ENCODE results near the gene CFD.
"Not testable (repeated sequence)": the region's sequence is repeated elsewhere in the genome, so short reads cannot be mapped to it uniquely, and the experiment has no call there.

The CFD gene

DNA sequence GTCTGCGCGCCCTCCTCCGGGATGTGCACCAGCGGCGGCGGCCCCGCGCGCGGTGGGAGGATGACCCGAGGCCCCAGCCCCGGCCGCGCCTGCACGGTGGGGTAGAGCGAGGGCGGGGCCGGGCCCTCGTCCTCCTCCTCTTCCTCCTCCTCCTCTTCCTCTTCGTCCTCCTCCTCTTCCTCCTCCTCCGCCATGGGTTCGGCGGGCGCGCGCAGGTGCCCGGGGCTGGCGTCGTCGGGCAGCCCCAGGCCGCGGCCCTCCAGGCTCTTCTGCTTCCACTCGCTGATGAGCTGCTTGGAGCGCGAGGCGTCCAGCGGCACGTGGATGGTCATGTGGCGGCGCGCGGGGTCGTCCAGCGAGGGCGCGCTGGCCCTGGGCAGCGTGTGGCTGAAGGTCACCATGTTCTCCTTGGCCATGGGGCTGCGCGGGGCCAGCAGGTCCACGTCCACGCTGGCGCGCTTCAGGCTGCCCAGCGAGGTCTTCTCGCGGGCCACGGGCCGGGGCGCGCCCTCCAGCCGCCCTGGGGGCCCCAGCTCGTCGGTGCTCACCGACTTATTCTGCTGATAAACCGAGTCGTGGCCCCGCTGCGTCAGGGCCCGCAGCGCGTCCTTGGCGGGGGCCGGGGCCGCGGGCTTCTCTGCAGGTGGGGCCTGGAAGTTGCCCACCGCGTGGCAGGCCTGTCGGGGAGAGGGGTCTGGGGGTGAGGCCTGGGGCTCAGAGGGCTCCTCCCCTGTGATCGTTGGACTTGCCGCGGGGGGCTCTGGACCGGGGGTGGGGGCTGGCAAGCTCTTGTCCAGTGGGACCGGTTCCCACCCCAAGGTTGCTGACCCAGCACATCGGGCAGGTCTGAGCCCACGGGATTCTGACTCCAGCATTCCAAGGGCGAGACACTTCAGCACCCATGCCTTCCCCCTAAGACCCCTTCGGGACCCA, 46.0 kb upstream of the CFD start:
- H3K27ac ChIP-seq, result no peak overlapping the region
- TF ChIP-seq, protein P1, sequence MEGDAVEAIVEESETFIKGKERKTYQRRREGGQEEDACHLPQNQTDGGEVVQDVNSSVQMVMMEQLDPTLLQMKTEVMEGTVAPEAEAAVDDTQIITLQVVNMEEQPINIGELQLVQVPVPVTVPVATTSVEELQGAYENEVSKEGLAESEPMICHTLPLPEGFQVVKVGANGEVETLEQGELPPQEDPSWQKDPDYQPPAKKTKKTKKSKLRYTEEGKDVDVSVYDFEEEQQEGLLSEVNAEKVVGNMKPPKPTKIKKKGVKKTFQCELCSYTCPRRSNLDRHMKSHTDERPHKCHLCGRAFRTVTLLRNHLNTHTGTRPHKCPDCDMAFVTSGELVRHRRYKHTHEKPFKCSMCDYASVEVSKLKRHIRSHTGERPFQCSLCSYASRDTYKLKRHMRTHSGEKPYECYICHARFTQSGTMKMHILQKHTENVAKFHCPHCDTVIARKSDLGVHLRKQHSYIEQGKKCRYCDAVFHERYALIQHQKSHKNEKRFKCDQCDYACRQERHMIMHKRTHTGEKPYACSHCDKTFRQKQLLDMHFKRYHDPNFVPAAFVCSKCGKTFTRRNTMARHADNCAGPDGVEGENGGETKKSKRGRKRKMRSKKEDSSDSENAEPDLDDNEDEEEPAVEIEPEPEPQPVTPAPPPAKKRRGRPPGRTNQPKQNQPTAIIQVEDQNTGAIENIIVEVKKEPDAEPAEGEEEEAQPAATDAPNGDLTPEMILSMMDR (conservative IDR thresholded peaks at IDR 0.05), result no peak

GRCh38 chr19:814152-815078, 45.0 kb upstream of the CFD start:
- TF ChIP-seq, protein P1 (conservative IDR thresholded peaks at IDR 0.05), result no peak
- no peak overlapping the region for H3K27ac ChIP-seq

DNA sequence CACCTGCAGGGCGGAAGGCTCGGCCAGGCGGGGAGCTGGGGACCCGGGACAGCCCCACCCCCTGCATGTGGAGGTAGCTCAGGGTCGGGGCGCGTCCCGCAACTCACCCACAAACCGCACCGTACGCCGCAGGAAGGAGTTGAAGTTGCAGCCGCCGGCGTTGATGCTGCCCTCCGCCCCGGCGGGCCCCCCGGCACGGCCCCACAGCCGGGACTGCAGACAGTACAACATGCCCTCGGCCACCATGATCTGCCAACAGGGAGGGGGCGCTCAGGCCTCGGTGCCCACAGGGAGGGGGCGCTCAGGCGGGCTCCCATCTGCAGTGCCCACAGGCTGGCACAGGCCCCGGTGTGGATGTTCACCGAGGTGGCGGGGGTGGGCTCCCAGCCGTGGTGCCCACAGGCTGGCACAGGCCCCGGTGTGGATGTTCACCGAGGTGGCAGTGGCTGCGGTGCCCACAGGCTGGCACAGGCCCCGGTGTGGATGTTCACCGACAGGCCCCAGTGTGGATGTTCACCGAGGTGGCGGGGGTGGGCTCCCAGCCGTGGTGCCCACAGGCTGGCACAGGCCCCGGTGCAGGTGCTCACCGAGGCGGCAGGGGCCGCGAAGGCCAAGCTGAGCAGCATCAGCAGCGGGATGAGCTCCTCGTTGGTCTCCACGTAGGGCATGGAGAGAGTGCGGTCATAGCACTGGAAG, 44.2 kb upstream of the CFD start:
- TF ChIP-seq, protein P1 (conservative IDR thresholded peaks at IDR 0.05), result no peak
- no peak overlapping the region for H3K27ac ChIP-seq

DNA sequence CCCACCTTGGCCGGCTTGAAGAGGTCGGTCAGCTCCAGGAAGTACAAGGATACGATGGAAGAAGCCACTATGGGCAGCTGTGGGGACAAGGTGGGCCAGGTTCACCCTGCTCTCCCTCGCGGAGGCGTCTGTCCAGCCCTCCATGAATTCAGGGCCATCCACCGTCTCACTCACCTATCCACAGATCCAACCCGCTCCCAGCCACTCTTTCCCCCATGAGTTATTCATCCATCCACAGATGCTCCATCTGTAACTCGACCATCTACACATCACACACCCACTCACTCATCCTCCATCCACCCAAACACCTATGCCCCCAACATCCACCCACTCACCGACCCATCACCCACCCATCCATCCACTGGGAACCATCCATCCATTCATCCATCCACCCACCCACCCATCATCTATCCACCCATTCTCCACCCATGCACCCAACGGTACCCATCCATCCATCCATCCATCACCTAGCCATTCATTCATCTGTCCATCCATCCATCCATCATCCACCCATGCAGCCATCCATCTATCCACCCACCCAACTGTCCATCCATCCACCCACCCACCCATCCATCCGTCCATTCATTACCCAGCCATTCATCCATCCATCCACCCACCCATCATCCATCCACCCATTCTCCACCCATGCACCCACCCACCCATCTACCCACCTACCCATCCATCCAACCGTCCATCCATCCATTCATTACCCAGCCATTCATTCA, 43.5 kb upstream of the CFD start:
- no peak overlapping the region for H3K27ac ChIP-seq
- TF ChIP-seq, protein P1 (conservative IDR thresholded peaks at IDR 0.05), result no peak

GRCh38 chr19:816500-816857, 43.0 kb upstream of the CFD start:
- H3K27ac ChIP-seq, result no peak overlapping the region
- TF ChIP-seq, protein P1 (conservative IDR thresholded peaks at IDR 0.05), result no peak

- not testable (repeated sequence) for H3K27ac ChIP-seq
Measured at GRCh38 chr19:820212-820611, 39.3 kb upstream of the CFD start.

DNA sequence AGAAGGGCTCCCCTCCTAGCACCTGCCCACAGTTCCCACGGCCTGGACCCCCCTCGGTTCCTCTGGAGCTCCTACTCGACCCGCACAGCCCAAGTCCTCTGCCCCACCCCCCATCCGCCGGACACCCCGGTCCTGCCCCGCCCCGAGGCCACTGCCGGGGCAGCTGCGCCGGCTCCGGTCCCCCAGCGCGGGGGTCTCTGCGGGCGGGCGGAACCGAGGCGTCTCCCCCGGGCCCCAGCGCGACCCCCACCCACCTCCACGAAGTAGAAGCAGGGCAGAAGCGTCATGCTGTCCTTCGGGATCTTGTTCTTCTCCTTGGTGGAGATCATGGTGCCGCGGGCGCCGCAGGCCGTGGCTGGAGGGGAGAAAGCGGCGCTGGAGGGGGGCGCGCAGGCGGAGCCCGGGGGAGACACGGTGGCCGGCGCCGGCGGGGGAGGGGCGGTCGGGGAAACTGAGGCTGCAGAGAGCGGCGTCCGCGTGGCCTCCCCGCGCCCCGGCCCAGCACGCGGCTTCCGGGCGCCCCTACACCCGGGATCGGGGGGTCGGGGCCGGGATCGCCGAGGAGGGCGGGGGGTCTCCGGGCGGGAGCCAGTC, 38.1 kb upstream of the CFD start:
- TF ChIP-seq, protein P1 (conservative IDR thresholded peaks at IDR 0.05), result no peak
- H3K27ac ChIP-seq, result no peak overlapping the region; the same call in 1 of the 2 replicates
